GM19463 (cell line): ENCODE results near the gene ESYT2.

ENCODE experiments used
- ATAC-seq: cut with Tn5 transposase; IDR thresholded peaks from one replicate; pipeline ENCODE4 v1.9.1; 2021; ENCODE audit warnings: mild to moderate bottlenecking, moderate library complexity; ENCODE audit not compliant: unreplicated experiment

The ESYT2 gene

GRCh38 chr7:158804335-158804734 lies 25.0 kb downstream of the ESYT2 start:
- no peak for ATAC-seq

DNA sequence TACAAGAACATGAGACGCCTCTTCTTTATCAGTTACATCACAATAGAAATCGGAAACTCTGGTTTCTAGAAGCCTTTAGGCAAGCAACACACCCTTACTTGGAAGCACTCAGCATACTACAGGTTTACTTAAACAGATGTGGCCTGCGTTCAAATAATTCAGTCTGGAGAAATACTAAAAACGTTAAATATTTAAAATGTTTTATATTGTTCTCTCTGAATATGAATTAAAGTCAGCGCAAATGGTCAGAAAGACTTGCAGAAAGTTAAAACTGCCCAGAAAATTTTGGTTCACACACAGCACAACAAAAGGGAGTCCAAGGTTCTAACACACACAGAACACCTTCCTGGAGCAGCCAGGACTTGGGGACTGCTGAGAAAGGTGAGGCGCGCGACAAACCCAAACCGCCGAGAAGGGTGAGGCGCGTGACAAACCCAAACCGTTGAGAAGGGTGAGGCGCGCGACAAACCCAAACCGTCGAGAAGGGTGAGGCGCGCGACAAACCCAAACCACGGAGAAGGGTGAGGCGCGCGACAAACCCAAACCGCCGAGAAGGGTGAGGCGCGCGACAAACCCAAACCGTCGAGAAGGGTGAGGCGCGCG lies 25.8 kb downstream of the ESYT2 start:
- no peak for ATAC-seq

DNA sequence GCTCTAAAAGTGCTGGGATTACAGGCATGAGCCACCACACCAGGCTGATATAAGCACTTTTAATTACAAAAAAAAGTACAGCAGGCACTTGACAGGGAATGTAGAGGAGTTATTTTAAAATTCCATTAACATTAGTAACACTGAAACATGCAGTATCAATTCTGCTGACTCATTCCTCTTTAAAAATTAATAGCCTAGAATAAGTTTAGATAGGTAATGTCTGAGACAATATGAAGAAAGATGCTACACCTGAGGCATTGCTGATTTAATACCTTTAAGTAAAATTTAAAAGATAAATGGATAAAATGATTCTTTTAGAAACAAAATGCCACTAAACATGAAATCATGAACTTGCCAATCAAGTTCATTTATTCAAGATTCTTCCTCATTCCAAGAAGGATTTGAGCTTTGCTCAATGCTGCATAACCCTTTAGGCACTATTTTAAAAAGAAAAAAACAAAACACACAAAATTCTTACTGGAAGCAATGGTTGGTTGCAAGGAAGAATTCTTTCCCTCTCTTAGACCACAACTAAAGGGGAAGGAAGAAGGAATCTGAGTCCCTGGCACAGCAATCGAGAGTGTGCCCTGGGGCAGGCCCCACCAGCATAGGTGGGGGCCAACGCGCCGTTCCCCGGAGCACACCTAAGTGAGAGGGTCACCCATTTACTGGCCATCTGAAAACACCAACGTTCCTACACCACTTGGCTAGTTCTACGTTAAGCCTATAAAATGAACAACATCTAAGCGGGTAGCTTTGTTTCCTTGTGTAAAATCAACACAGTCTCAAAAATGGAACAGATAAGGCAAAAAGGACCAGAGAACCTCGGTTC lies 26.6 kb downstream of the ESYT2 start:
- no peak for ATAC-seq

- no peak for ATAC-seq
Observed at GRCh38 chr7:158798741-158799140, 30.6 kb downstream of the ESYT2 start.

GRCh38 chr7:158796667-158797066 lies 32.6 kb downstream of the ESYT2 start:
- no peak for ATAC-seq

- no peak for ATAC-seq
Observed at GRCh38 chr7:158795272-158795671, 34.0 kb downstream of the ESYT2 start.

DNA sequence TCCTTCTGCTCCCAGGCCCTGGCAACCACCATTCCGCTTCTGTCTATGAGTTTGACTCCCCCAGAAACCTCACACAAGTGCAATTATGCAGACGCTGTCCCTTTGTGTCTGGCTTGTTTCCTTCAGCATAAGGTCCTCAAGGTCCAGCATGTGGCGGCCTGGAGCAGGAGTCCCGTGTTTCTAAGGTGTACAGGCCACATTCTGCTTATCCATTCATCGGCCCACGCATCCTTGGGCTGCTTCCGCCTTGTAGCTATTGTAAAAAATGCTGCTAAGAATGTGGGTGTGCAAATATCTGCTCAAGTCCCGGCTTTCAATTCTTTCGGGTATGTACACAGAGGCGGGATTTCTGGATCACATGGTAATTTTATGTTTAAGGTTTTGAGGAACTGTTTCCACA lies 38.2 kb downstream of the ESYT2 start:
- ATAC-seq: no peak

DNA sequence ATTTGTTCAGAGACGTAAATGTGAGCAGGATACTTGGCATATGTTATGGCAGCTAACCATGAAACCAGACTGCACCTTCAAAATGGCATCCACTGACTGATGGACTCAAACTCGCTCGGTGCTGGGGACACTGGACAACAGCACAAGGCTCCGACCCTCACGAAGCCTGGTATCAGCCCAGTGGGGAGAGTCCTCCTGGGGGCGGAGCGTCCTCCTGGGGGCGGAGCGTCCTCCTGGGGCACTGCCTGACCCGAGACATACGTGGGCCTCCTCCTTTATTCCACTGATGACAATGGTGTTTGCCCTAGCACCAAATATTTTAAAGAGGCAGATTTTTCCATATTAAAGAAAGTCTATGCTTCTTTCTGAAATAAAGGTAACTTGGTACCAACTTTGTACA lies 39.5 kb downstream of the ESYT2 start:
- ATAC-seq: no peak

DNA sequence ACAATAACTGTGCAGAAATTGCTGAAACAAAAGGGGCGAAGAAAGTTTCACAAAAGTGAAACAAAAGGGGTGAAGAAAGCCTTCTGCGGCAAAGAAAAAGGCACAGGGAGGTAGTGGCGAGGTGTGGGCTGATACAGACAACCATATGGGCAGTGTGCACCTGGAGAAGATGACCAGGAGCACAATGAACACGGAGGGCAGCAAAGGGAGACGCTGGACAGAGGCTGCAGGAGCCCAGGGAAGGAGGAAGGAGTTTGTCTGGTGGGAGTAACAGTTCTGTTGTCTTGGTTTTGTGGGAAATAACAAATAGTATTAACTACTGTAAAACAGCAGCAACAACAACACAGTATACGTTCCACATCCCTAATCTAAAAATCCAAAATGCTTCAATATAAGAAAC lies 42.4 kb downstream of the ESYT2 start:
- ATAC-seq: no peak

DNA sequence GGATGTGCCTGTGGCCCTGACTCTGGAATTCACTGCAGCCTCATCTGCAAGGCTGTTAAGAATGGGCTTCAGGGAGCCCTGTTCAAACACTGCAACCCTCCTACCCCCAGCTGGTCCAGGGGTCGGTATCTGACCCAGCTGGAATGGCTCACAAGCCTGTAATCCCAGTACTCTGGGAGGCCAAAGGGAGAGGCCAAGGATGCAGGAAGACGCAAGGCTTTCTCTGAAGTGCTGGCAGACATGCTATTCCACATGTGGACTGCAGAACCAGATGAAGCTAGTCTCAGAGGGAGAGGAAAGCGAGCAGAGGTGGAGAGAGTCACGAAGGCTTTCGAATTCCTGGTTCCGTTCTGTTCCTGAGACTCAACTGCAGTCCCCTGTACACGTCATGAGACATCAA lies 45.0 kb downstream of the ESYT2 start:
- ATAC-seq: no peak

- no peak for ATAC-seq
Observed at GRCh38 chr7:158783595-158783994, 45.7 kb downstream of the ESYT2 start.

DNA sequence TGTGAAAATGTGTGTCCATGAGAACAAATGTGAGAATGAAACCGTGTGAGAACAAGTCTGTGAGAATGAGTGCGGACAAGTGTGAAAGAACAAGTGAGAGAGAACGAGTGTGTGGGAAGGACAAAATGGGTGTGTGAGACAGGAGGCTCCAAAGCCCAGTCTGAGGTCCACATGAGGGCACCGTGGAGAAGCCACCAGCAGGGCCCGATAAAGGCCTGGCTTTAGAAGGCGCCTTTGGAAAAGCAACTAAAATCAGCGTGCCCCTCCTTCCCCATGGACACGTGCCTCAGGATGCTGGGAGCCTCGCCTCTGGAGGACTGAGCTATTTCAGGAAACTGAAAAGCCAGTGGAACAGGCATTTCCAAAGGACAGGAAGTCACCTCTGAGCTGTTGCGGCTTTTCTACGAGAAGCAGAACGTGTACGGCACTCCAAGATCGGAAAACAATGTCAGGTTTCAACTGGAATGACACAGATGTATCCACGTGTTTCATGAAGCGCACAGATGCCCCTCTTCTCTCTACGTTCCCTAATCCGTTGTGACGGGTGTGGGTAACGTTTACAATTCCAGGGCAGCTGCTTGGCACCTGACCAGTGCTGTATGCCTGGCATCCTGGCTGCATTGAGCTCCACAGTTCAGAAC lies 46.4 kb downstream of the ESYT2 start:
- no peak for ATAC-seq

- ATAC-seq: no peak
Observed at GRCh38 chr7:158781974-158782664, 47.2 kb downstream of the ESYT2 start.

DNA sequence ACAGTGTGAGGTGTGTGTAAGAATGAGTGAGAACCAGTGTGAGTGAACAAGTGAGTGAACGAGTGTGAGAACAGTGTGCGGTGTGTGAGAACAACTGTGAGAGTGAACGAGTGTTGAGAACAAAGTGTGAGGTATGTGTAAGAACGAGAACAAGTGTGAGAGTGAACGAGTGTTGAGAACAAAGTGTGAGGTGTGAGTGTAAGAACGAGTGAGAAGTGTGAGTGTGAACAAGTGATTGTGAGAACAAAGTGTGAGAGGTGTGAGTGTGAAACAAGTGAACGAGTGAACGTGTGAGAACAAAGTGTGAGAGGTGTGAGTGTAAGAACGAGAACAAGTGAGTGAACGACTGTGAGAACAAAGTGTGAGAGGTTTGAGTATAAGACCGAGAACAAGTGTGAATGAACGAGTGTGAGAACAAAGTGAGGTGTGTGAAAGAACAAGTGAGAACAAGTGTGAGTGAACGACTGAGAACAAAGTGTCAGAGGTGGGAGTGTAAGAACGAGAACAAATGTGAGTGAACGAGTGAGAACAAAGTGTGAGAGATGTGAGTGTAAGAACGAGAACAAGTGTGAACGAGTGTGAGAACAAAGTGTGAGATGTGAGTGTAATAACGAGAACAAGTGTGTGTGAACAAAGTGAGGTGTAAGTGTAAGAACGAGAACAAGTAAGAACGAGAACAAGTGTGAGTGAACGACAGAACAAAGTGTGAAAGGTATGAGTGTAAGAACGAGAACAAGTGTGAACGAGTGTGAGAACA lies 47.9 kb downstream of the ESYT2 start:
- ATAC-seq: no peak

GRCh38 chr7:158779061-158780000 lies 50.0 kb downstream of the ESYT2 start:
- no peak for ATAC-seq

DNA sequence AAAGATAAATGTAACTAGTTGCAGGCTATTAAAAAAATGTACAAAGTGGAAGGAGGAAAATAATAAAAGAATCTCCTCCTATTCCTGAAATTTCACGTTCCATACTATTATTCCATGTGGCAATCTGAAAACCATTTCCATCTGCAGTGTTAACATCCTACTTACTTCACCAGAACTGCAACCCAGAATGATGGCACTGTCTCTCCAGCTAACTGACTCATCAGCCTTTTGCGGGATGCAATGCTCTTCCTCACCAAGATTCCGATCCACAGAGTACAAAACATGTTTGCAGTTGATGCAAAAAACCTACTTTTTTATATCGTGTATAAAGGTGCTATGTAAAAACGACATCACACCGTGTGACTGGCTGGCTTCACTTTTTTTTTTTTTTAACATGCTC lies 50.8 kb downstream of the ESYT2 start:
- no peak for ATAC-seq

- no peak for ATAC-seq
Observed at GRCh38 chr7:158777793-158778192, 51.5 kb downstream of the ESYT2 start.

- no peak for ATAC-seq
Observed at GRCh38 chr7:158776474-158776873, 52.8 kb downstream of the ESYT2 start.

- ATAC-seq: no peak
Observed at GRCh38 chr7:158774952-158775351, 54.4 kb downstream of the ESYT2 start.

DNA sequence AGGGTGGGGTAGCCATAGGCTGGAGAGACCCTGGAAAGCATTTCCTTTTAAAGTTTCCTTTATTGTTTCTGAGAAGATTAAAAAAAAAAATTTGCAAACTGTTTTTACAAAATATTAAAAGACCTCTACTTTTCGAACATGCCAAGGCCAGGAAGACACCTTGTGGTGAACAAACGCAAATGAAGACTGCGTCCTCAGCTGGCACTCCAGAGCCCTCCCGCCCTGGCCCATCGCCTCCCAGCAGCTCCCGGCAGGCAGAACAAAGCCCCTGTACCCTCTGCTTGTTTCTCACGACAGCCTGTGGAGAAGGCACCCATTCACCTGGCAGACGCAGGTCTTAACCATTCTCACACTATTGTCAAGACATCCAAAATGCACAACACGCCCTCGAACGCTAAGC lies 56.4 kb downstream of the ESYT2 start:
- ATAC-seq: no peak
